ENCODE measurements around the gene MTERF4.
A peak's percentile ranks its signal among the peaks of the same experiment; 100 is the strongest.

Gene MTERF4

GRCh38 chr2:241102239-241102803 is at the start of gene MTERF4:
Gene MTERF4 (minus strand): TSS chr2:241102287. CDS start chr2:241102273, 14 bp downstream.
- peak; percentile 57 for DNase-seq

DNA sequence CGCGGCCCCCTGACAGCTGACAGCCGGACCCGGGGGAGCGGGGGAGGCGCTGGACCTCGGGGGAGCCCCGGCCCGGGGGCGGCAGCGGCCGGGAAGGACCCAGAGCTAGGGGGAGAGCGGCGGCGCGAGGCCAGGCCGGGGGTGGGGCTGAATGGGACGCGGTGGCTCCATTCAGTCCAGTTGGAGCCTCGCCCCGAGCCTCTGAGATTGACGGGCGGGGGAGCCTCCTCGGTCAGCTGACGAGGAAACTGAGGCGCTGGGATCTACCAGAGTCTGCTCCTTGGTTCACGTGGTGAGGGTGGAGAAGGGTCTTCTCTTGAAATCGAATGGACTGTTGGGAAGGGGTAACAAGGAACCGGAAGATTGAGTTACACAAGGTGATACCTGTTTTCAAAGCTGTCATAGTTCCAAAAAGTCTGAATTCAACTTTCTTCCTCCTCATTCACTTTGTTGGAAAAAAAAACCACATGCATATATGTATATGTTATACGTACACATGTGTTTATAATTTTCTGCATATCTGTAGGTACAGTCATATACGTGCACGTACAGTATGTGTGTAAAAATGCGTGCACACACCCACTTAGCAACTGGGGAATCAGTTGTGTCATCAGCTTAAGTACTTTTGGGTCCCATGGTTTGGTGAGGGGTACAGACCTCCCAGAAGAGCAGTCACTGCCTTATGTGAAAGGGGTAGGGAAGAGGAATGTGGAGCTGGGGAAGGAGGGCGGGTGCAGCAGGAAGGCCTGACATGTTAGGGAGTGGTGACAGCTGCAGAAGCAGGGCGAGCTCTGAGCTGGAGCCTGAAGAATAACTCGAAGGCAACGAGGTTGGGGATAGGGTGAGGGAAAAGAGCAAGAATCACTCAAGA is 48.8 kb upstream of the MTERF4 start:
- no peak for DNase-seq

DNA sequence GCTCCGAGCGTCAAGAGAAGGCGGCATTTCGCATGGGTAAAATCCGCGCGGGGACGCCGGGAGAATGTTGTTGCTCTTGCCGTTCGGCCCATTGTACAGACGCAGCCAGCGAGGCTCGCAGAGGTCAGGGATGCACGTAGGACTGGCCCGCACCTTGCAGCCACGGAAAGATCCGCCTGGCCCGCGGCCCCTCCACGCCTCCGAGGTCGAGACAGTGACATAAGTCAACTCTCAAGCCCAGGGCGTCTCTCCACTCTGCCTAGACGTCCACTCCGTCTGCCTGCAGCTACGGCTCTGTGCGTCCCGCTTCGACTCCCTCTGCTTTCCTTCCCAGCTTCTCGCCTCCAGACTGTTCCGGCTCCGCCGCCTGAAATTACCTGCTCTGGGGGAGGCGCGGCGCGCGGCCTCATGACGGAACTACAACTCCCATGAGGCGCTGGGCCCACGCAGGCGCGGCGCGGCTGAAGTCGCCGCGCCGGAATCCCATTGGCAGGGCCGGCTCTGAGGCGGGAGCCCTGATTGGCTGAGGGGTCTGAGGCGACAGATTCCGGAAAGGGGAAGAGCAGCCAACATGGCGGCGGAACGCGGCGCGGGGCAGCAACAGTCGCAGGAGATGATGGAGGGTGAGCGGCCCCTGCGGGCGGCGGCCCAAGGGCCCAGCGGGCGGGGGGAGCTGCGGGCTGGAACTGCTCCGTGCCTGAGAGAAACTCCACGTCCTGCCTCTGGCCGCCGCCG is 48.0 kb upstream of the MTERF4 start, which contains the start of gene PPP1R7:
PPP1R7 (plus strand) TSS at position 543 of the 735 bp plus-strand sequence; CDS start at position 572, 29 bp downstream.
- peak; percentile 88 for DNase-seq

GRCh38 chr2:241149675-241149924 is 47.5 kb upstream of the MTERF4 start:
- no peak for DNase-seq

GRCh38 chr2:241148891-241149674 is 47.0 kb upstream of the MTERF4 start, which contains the start of gene PASK:
Gene PASK (minus strand): TSS chr2:241149472. CDS start chr2:241143032, 6,440 bp downstream.
- peak; percentile 96 for DNase-seq

DNA sequence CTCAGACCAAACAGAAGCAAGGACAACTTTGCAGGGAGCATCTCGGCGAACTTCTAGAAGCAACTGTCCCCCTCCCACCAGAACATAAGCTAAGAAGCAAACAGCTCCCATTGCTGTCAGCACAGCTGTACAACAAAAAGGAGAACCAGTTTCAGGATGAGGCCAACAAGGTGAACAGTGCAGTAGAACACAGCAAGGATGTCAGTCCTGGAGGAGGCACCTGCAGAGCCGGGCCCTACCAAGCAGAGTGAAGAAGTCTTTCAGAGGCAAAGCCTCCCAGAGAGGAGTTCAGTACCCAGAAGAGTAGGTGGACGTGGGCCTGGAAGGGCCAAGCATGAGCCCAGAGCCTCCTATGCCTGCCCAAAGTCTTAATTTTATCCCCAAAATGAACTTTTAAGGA is 46.2 kb upstream of the MTERF4 start:
- no peak for DNase-seq

DNA sequence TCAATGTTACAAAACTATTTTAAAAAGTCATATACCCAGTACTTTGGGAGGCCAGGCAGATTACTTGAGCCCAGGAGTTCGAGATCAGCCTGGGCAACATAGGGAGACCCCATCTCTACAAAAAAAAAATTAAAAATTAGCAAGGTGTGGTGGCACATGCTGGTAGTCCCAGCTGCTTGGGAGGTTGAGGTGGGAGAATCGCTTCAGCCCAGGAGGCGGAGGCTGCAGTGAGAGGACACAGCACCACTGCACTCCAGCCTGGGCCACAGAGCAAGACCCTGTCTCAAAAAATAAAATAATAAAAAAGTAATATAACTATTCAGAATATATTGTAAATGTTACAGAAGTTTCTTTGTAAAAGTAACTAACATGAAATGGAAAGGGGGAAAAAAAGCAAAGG is 45.2 kb upstream of the MTERF4 start:
- no peak for DNase-seq

DNA sequence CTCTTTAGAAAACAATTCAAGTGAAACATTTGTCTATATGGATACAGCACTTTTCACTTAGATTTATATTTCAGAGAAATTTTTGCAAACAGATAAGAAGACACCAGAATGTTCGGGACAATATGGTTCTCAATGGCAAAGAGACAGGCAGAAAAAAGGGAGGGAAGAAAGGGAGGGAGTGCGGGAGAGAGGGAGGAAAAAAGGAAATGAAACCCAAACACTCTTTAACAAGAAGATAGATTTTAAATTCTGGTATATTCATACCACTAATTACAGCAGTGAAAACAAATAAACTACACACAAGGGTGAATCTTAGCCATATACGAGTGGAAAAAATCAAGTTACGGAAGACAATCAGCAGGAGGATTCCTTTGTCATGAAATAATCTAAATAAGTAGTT is 44.2 kb upstream of the MTERF4 start:
- no peak for DNase-seq

GRCh38 chr2:241142593-241142992 is 40.5 kb upstream of the MTERF4 start:
- no peak for DNase-seq

- no peak for DNase-seq
Measured at GRCh38 chr2:241142063-241142462, 40.0 kb upstream of the MTERF4 start.

- DNase-seq, result no peak
Measured at GRCh38 chr2:241141214-241141770, 39.2 kb upstream of the MTERF4 start.

DNA sequence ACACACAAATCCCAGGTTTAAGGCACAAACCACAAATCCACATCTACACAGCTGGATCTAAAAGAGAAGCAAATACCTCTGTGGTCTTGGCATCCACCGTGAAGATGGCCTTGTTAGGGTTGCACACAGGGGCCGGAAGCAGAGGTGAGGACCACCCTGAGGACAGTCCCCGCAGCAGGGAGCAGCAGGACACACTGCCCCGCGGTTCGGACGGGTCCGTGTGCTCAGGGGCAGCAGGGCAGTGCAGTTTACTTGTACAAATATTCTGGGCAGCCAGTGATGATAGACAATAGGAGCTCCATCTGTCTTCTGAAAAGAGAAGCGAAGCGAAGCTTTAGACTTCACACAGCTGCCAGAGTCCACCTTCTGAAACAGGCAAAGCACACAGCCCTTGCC is 38.4 kb upstream of the MTERF4 start:
- DNase-seq, result no peak

DNA sequence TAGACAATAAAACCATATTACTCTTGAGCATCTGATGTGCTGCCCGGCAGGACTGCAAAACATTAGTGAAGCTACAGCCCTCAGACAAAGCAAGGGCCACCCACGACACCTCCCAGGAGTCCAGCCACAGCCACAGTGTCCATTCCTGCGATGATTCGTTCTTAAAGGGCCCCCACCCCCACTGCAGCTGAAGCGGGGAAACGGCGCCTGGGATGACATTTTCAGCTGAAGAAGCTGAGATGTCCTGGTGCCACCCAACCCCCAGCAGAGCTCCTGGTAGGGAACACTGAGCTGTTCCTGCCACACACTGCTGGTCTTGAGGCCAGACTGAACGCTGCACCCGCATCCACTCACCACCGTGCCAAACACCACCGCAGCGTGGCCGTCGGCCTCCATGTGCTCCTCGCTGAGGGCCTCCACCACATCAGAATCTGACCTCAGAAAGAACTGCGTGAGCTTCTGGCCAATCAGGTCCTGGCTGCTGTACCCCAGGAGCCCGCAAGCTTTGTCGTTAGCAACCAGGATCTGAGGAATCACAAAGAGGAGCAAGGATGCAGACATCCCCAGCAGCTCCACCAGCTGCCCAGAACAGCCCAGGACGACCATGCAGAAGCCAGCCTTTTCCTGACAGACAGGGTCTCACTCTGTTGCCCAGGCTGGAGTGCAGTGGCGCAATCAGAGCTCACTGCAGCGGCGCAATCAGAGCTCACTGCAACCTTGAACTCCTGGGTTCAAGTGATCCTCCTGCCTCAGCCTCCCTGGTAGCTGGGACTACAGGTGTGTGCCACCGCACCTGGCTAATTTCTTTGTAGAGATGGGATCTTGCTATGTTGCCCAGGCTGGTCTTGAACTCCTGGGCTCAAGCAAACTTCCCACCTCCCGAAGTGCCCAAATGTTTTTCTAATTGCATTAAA is 37.7 kb upstream of the MTERF4 start:
- no peak for DNase-seq

DNA sequence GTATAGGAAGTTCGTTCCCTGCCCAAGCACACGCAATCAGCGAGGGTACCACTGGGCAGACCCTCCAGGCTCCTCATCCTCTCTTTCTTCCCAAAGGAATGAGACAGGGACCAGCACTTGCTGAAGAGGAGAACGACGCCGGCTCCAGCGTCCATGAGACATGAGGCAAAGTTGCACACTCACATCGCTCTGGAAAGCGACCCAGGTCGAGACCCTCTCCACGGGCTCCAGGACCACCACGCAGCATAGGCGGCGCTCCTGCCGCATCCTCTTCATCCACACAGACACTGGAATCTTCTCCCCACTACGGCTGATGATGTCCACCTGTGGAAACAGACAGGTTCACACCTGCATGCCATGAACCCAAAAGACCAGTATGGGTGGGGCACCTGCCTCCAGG is 36.4 kb upstream of the MTERF4 start:
- DNase-seq, result no peak

DNA sequence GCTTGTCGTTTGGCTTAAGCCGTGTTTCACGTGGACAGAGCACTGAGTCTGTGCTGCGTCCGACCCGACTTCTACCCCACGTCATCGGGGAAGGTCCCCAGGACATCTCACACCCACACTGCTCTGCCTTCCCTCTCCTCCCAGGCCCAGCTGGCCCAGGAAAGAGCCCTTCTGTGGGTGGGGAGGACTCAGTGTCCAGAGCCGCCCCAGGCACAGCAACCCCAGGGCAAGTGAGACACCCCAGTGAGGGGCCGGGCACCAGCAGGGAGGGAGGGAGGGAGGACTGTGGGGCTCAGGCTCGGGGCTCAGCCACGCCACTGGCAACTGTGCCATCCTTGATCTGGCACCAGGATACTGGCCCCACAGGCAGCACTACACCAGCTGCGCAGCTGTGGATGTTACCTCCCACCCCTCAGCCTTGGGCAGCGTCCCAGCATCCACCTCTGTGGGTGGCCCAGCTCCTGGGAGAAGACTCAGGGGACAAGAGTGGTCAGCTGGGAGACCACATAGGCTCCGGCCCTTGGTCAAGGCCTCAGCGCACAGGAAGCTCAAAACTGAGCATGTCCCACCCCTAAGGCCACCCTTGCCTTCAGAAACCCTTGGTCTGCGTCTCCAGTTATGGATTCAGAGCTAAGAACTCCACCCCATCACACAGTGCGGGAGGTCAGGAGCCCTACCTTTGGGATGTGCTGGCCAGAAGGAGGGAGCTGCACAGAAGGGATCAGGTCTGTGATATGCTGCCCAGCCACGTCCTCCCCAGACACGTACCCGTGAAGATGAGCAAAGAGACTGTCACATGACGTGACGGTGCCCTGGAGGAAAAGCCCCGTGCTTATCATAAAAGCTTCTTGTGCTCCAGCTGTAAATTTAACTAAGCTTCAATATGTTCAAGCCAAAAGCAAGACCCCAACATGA is 35.4 kb upstream of the MTERF4 start:
- no peak for DNase-seq

- no peak for DNase-seq
Measured at GRCh38 chr2:241136661-241137260, 34.7 kb upstream of the MTERF4 start.

DNA sequence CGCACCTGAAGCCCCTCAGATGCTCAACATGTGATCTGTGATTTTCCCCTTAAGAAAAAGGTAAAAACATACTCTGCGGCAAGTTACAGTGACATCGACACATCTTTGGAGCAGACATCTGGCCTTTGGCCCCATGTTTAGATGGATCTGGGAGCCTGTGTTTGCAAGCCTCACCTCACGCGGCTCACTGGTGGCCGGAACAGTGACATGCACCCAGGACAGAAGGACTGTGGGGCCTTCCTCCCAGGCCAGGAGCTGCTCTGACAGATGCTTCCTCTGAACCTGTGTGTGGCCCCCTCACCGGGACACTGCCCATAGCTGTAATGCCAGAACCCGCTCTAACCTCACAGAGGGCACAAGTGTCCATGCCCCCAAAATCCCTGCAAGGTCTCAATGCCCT is 34.1 kb upstream of the MTERF4 start:
- no peak for DNase-seq

- DNase-seq, result no peak
Measured at GRCh38 chr2:241135737-241136136, 33.6 kb upstream of the MTERF4 start.

- no peak for DNase-seq
Measured at GRCh38 chr2:241134711-241135110, 32.6 kb upstream of the MTERF4 start.

- DNase-seq, result no peak
Measured at GRCh38 chr2:241133436-241133820, 31.3 kb upstream of the MTERF4 start.

Data from DMS79 (cell line).